PC-9 (cell line): ENCODE data around the gene RSPH1. TPM values are rescaled to one million over a fixed set of nuclear protein-coding genes. Genes with fewer than 3 reads are reported as not detected.

Experiments
- BruUV-seq: library from RNA; stranded (reverse); fragments of 400-500 nt; replicated peaks from 2 replicates; lab custom pipeline; 2021; lab: Mats Ljungman, UMichigan
- CTCF ChIA-PET: fragments of 300-600 bp; sonication (Branson Sonifier 250); formaldehyde crosslinking; loops from one replicate; lab custom pipeline; 2022; ENCODE audit warnings: antibody characterized with exemption; lab: Charles Lee
- POLR2A ChIA-PET: fragments of 300-600 bp; sonication (Branson Sonifier 250); formaldehyde crosslinking; loops from one replicate; lab custom pipeline; 2022; ENCODE audit warnings: antibody characterized with exemption; ENCODE audit not compliant: unreplicated experiment; lab: Charles Lee
- DNase-seq, 2 experiments: peaks; one replicate each; pipeline versions ENCODE4 v3.0.0 to v3.0.0-alpha.2; 2015 to 2022; ENCODE audit warnings: mixed read lengths in 1 of 2
- H2AFZ ChIP-seq: fragments of 200-600 bp; sonication (generic); 2 replicates; pipeline ENCODE4 v1.8.1; 2017; ENCODE audit warnings: antibody characterized with exemption
- H3F3A ChIP-seq: fragments of 200-600 bp; sonication (generic); 2 replicates; pipeline ENCODE4 v1.8.1; 2017; ENCODE audit warnings: antibody characterized with exemption, mild to moderate bottlenecking, low read depth; ENCODE audit not compliant: insufficient read depth
- H3K27ac ChIP-seq: fragments of 200-600 bp; sonication (generic); 2 replicates; pipeline ENCODE4 v1.6.1; 2016; ENCODE audit warnings: mixed run types
- H3K27me3 ChIP-seq: fragments of 200-600 bp; sonication (generic); 2 replicates; pipeline ENCODE4 v1.6.1; 2016; ENCODE audit warnings: low read depth, mixed run types; ENCODE audit not compliant: insufficient read depth
- H3K36me3 ChIP-seq: fragments of 200-600 bp; sonication (generic); 2 replicates; pipeline ENCODE4 v1.6.1; 2016; ENCODE audit warnings: low read depth, mixed run types
- H3K4me1 ChIP-seq: fragments of 200-600 bp; sonication (generic); replicated peaks from 2 replicates; pipeline ENCODE4 v1.6.1; 2016; ENCODE audit warnings: mixed run types; ENCODE audit not compliant: insufficient read depth
- H3K4me2 ChIP-seq: fragments of 200-600 bp; sonication (generic); 2 replicates; pipeline ENCODE4 v1.6.1; 2017; ENCODE audit warnings: mixed run types
- H3K4me3 ChIP-seq: fragments of 200-600 bp; sonication (generic); 2 replicates; pipeline ENCODE4 v1.6.1; 2016; ENCODE audit warnings: mixed run types
- H3K79me2 ChIP-seq: fragments of 200-600 bp; sonication (generic); 2 replicates; pipeline ENCODE4 v1.6.1; 2017; ENCODE audit warnings: low read depth, mixed run types
- H3K9me2 ChIP-seq: fragments of 200-600 bp; sonication (generic); 2 replicates; pipeline ENCODE4 v1.8.1; 2017; ENCODE audit warnings: mild to moderate bottlenecking; ENCODE audit not compliant: insufficient read depth
- H3K9me3 ChIP-seq: fragments of 200-600 bp; sonication (generic); 2 replicates; pipeline ENCODE4 v1.8.1; 2016; ENCODE audit warnings: low read depth; ENCODE audit not compliant: insufficient read depth
- H4K20me1 ChIP-seq: fragments of 200-600 bp; sonication (generic); 2 replicates; pipeline ENCODE4 v1.8.1; 2017; ENCODE audit not compliant: insufficient read depth
- EZH2 ChIP-seq: fragments of 200-600 bp; sonication (generic); IDR thresholded peaks from 2 replicates; pipeline ENCODE4 v1.8.0; 2017; ENCODE audit warnings: antibody characterized with exemption, low read depth
- intact Hi-C: fragments of 100-400 bp; cut with micrococcal nuclease; formaldehyde crosslinking; loops from one replicate; pipeline ENCODE4 v1.10.0; 2022; ENCODE audit not compliant: unreplicated experiment
- total RNA-seq: library from RNA; stranded (reverse); gene quantifications from 2 replicates; pipeline ENCODE4 v1.2.3, GENCODE V29; 2021
- TF ChIP-seq, protein P1 (sequence below): fragments of 200-600 bp; sonication (generic); conservative IDR thresholded peaks from 2 replicates; pipeline ENCODE4 v1.6.1; 2017; ENCODE audit warnings: mixed run types, antibody characterized with exemption, mild to moderate bottlenecking, moderate library complexity

Gene RSPH1
- total RNA-seq, 1 experiment from 2014 or later: 8.0 TPM

DNA sequence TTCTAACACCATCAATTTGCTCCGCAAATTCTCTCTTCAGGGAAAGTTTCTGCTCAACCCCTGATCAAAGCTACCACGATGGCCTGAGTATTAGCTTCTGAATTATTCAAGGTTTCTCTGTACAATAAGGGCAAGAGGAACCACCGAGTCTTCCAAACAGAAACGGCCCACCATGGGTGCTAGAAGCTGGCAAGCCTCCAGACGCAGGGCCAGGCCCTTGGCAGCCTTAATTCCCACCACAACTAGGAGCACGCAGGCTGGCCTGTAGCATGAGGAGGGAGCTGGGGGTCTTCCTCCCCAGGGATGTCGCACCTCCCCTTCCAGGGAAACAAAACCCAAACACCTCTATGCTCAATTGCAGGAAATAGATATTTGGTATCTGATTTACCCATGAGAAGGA is 11.1 kb downstream of the RSPH1 start:
- TF ChIP-seq, protein P1, sequence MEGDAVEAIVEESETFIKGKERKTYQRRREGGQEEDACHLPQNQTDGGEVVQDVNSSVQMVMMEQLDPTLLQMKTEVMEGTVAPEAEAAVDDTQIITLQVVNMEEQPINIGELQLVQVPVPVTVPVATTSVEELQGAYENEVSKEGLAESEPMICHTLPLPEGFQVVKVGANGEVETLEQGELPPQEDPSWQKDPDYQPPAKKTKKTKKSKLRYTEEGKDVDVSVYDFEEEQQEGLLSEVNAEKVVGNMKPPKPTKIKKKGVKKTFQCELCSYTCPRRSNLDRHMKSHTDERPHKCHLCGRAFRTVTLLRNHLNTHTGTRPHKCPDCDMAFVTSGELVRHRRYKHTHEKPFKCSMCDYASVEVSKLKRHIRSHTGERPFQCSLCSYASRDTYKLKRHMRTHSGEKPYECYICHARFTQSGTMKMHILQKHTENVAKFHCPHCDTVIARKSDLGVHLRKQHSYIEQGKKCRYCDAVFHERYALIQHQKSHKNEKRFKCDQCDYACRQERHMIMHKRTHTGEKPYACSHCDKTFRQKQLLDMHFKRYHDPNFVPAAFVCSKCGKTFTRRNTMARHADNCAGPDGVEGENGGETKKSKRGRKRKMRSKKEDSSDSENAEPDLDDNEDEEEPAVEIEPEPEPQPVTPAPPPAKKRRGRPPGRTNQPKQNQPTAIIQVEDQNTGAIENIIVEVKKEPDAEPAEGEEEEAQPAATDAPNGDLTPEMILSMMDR: no peak
- TF ChIP-seq EZH2: no peak
- Histone ChIP-seq H3F3A (peaks cover 6% of the 10 kb centered on the region), H3K4me1 (peaks cover 9% of the 10 kb centered on the region; the same call in 1 of the 2 replicates), H3K79me2 (no peaks in the 10 kb centered on the region), H3K9me2 (no peaks in the 10 kb centered on the region), H2AFZ (no peak overlapping the region), H3K4me2 (no peak overlapping the region), H3K36me3 (no peaks in the 10 kb centered on the region), H3K4me3 (no peak overlapping the region), H4K20me1 (no peaks in the 10 kb centered on the region), H3K9me3 (no peaks in the 10 kb centered on the region), H3K27me3 (no peaks in the 10 kb centered on the region), H3K27ac (no peak overlapping the region)
- ChIA-PET CTCF (no interaction called here), POLR2A (no interaction called here)
- DNase-seq: no peak
- intact Hi-C loops: no loop called here
- no TSS peak for BruUV-seq

DNA sequence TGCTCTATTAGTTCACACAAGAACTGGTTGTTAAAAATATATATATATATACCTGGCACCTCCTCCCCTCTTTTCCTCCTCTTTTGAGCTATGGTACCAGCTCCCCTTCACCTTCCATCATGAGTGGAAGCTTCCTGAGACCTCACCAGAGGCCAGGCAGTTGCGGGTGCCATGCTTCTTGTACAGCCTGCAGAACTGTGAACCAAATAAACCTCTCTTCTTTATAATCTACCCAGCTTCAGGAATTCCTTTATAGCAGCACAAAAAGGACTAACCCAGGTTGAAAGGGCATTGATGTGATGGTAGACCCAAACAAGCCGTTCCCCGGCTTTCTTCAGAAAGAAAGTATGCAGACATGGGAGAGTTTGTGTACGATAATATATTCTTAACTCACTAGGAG is 14.9 kb downstream of the RSPH1 start:
- H3K27ac ChIP-seq: no peak overlapping the region
- no peak overlapping the region for H2AFZ ChIP-seq
- BruUV-seq: no TSS peak
- no peak overlapping the region for H3K4me3 ChIP-seq
- no peaks in the 10 kb centered on the region for H3K79me2 ChIP-seq
- no peaks in the 10 kb centered on the region for H3K27me3 ChIP-seq
- H4K20me1 ChIP-seq: no peaks in the 10 kb centered on the region
- no peak overlapping the region for H3K4me2 ChIP-seq
- no peaks in the 10 kb centered on the region for H3K36me3 ChIP-seq
- ChIA-PET POLR2A (no interaction called here), CTCF (no interaction called here)
- no peaks in the 10 kb centered on the region for H3K9me2 ChIP-seq
- H3K9me3 ChIP-seq: no peaks in the 10 kb centered on the region
- TF ChIP-seq, protein P1: no peak
- TF ChIP-seq EZH2: no peak
- intact Hi-C loops: no loop called here
- DNase-seq: no peak
- H3K4me1 ChIP-seq: peaks cover 9% of the 10 kb centered on the region; the same call in 1 of the 2 replicates
- H3F3A ChIP-seq: peaks cover 6% of the 10 kb centered on the region

DNA sequence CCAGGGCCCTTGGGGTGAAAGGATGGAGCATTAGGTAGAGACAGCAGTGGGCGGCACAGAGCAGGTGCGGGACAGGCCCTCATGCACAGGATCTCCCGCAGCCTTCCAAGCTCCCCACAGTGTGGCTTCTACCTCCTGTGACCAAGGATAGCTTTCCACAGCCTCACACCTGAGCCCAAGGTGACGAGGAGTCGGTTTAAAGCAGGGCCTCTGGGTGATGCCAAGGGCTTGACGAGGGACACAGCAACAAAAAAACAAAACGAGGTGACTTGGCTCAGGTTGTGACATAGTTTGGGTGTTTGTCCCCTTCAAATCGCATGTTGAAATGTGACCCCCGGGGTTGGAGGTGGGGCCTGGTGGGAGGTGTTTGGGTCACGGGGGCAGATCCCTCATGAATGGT is 15.3 kb downstream of the RSPH1 start:
- H3K9me3 ChIP-seq: no peaks in the 10 kb centered on the region
- intact Hi-C loops: no loop called here
- H3K27me3 ChIP-seq: no peaks in the 10 kb centered on the region
- CTCF ChIA-PET: no interaction called here
- DNase-seq: no peak
- no peaks in the 10 kb centered on the region for H3K79me2 ChIP-seq
- no peak overlapping the region for H3K27ac ChIP-seq
- no peak overlapping the region for H3K4me3 ChIP-seq
- no peaks in the 10 kb centered on the region for H4K20me1 ChIP-seq
- no peaks in the 10 kb centered on the region for H3K36me3 ChIP-seq
- peaks cover 9% of the 10 kb centered on the region; the same call in 1 of the 2 replicates for H3K4me1 ChIP-seq
- POLR2A ChIA-PET: no interaction called here
- H2AFZ ChIP-seq: no peak overlapping the region
- H3K9me2 ChIP-seq: no peaks in the 10 kb centered on the region
- peaks cover 6% of the 10 kb centered on the region for H3F3A ChIP-seq
- no peak overlapping the region for H3K4me2 ChIP-seq
- TF ChIP-seq, protein P1: no peak
- TF ChIP-seq EZH2: no peak
- BruUV-seq: no TSS peak
